Measurements from ENCODE around the gene BSG. TPM values are rescaled to one million over a fixed set of nuclear protein-coding genes. Genes with fewer than 3 reads are reported as not detected.
"Not testable (repeated sequence)": the region's sequence is repeated elsewhere in the genome, so short reads cannot be mapped to it uniquely, and the experiment has no call there.

The BSG gene
- polyA plus RNA-seq, 1 experiment, result 404 TPM

- H3K27ac ChIP-seq (ENCODE audit: low read depth, low read length), result no peak overlapping the region
- no peak for DNase-seq (ENCODE audit: low read depth, low spot score)
- CTCF ChIA-PET, result no interaction called here
- peaks cover 2% of the 10 kb centered on the region for H3K27me3 ChIP-seq (ENCODE audit: control insufficient read depth, insufficient read depth, low read length)
- H3K4me3 ChIP-seq (ENCODE audit: low read depth, low read length), result no peak overlapping the region
- H3K9me3 ChIP-seq (ENCODE audit: control insufficient read depth, insufficient read depth, low read length), result peaks cover 16% of the 10 kb centered on the region; the same call in 1 of the 2 replicates
- POLR2A ChIA-PET, result no interaction called here
- no peak for TF ChIP-seq CTCF (IDR thresholded peaks at IDR 0.05; ENCODE audit: low read depth, low read length)
Measured at GRCh38 chr19:601790-602189, 29.4 kb downstream of the BSG start.

GRCh38 chr19:602391-603301 lies 30.2 kb downstream of the BSG start:
- Histone ChIP-seq H3K27me3 (ENCODE audit: control insufficient read depth, insufficient read depth, low read length) (no peaks in the 10 kb centered on the region), H3K9me3 (ENCODE audit: control insufficient read depth, insufficient read depth, low read length) (peaks cover 16% of the 10 kb centered on the region; the same call in 1 of the 2 replicates), H3K4me3 (ENCODE audit: low read depth, low read length) (no peak overlapping the region), H3K27ac (ENCODE audit: low read depth, low read length) (no peak overlapping the region)
- POLR2A ChIA-PET, result interaction anchor here (0.7 kb wide), 1 partner anchor 75 kb away, joined by 3 read pairs; no protein-coding TSS in a partner anchor
- TF ChIP-seq CTCF (IDR thresholded peaks at IDR 0.05; ENCODE audit: low read depth, low read length), result no peak
- no peak for DNase-seq (ENCODE audit: low read depth, low spot score)
- CTCF ChIA-PET, result no interaction called here

GRCh38 chr19:603302-603639 lies 30.9 kb downstream of the BSG start:
- H3K4me3 ChIP-seq (ENCODE audit: low read depth, low read length); H3K27ac ChIP-seq (ENCODE audit: low read depth, low read length); CTCF ChIA-PET; DNase-seq (ENCODE audit: low read depth, low spot score); H3K27me3 ChIP-seq (ENCODE audit: control insufficient read depth, insufficient read depth, low read length): not testable (repeated sequence)
- H3K9me3 ChIP-seq (ENCODE audit: control insufficient read depth, insufficient read depth, low read length), result peaks cover 12% of the 10 kb centered on the region; the same call in 1 of the 2 replicates
- POLR2A ChIA-PET, result interaction anchor here (0.7 kb wide), 1 partner anchor 74 kb away, joined by 3 read pairs; no protein-coding TSS in a partner anchor

GRCh38 chr19:603779-604178 lies 31.4 kb downstream of the BSG start:
- CTCF ChIA-PET; H3K27ac ChIP-seq (ENCODE audit: low read depth, low read length); POLR2A ChIA-PET; H3K4me3 ChIP-seq (ENCODE audit: low read depth, low read length); H3K27me3 ChIP-seq (ENCODE audit: control insufficient read depth, insufficient read depth, low read length); DNase-seq (ENCODE audit: low read depth, low spot score): not testable (repeated sequence)
- H3K9me3 ChIP-seq (ENCODE audit: control insufficient read depth, insufficient read depth, low read length), result peaks cover 12% of the 10 kb centered on the region; the same call in 1 of the 2 replicates

GRCh38 chr19:604355-604754 lies 32.0 kb downstream of the BSG start:
- DNase-seq (ENCODE audit: low read depth, low spot score), result no peak
- Histone ChIP-seq H3K4me3 (ENCODE audit: low read depth, low read length) (no peak overlapping the region), H3K27ac (ENCODE audit: low read depth, low read length) (no peak overlapping the region), H3K27me3 (ENCODE audit: control insufficient read depth, insufficient read depth, low read length) (no peaks in the 10 kb centered on the region), H3K9me3 (ENCODE audit: control insufficient read depth, insufficient read depth, low read length) (peaks cover 12% of the 10 kb centered on the region; the same call in 1 of the 2 replicates)
- ChIA-PET POLR2A (no interaction called here), CTCF (no interaction called here)
- TF ChIP-seq CTCF (IDR thresholded peaks at IDR 0.05; ENCODE audit: low read depth, low read length), result no peak

- POLR2A ChIA-PET; H3K27me3 ChIP-seq (ENCODE audit: control insufficient read depth, insufficient read depth, low read length); CTCF ChIA-PET; DNase-seq (ENCODE audit: low read depth, low spot score); H3K27ac ChIP-seq (ENCODE audit: low read depth, low read length); H3K4me3 ChIP-seq (ENCODE audit: low read depth, low read length): not testable (repeated sequence)
- peaks cover 12% of the 10 kb centered on the region; the same call in 1 of the 2 replicates for H3K9me3 ChIP-seq (ENCODE audit: control insufficient read depth, insufficient read depth, low read length)
Measured at GRCh38 chr19:605061-605971, 32.9 kb downstream of the BSG start.
